OCI-LY1 (cell line): ENCODE measurements around the gene RASL11B.

ENCODE experiments used
- H2AFZ ChIP-seq: fragments of 200-600 bp; sonication (generic), shearing (Covaris generic); 2 replicates; pipeline ENCODE4 v1.6.0; 2014; ENCODE audit warnings: antibody characterized with exemption, mild to moderate bottlenecking, low read length
- H3F3A ChIP-seq: fragments of 200-600 bp; sonication (generic), shearing (Covaris generic); 2 replicates; pipeline ENCODE4 v1.6.0; 2014; ENCODE audit warnings: mild to moderate bottlenecking, antibody characterized with exemption, low read length, moderate library complexity; ENCODE audit not compliant: insufficient read depth
- H3K27ac ChIP-seq: fragments of 200-600 bp; sonication (generic); 2 replicates; pipeline ENCODE4 v1.5.1; 2014; ENCODE audit warnings: low read length, mixed run types, mild to moderate bottlenecking, low read depth; ENCODE audit not compliant: poor library complexity, severe bottlenecking
- H3K27me3 ChIP-seq: fragments of 200-600 bp; sonication (generic); 2 replicates; pipeline ENCODE4 v1.6.0; 2014; ENCODE audit warnings: antibody characterized with exemption, mild to moderate bottlenecking, low read length, moderate library complexity; ENCODE audit not compliant: insufficient read depth
- H3K36me3 ChIP-seq: fragments of 200-600 bp; sonication (generic); 2 replicates; pipeline ENCODE4 v1.6.1; 2014; ENCODE audit warnings: mild to moderate bottlenecking, antibody characterized with exemption, low read length, moderate library complexity, mixed read lengths; ENCODE audit not compliant: insufficient read depth
- H3K4me1 ChIP-seq: fragments of 200-600 bp; sonication (generic); 2 replicates; pipeline ENCODE4 v1.5.1; 2014; ENCODE audit warnings: mild to moderate bottlenecking, low read length, moderate library complexity; ENCODE audit not compliant: insufficient read depth, severe bottlenecking
- H3K4me2 ChIP-seq: fragments of 200-600 bp; sonication (generic), shearing (Covaris generic); 2 replicates; pipeline ENCODE4 v1.6.1; 2014; ENCODE audit warnings: low read length
- H3K4me3 ChIP-seq: fragments of 200-600 bp; sonication (generic); 2 replicates; pipeline ENCODE4 v1.5.1; 2014; ENCODE audit warnings: low read length, low read depth, mild to moderate bottlenecking, mixed read lengths; ENCODE audit not compliant: poor library complexity, severe bottlenecking
- H3K79me2 ChIP-seq: fragments of 200-600 bp; shearing (Covaris generic); 2 replicates; pipeline ENCODE4 v1.6.1; 2016; ENCODE audit warnings: mixed run types, low read length, mixed read lengths; ENCODE audit not compliant: insufficient read depth
- H3K9ac ChIP-seq: fragments of 200-600 bp; sonication (generic), shearing (Covaris generic); 2 replicates; pipeline ENCODE4 v1.6.1; 2014; ENCODE audit warnings: mild to moderate bottlenecking, low read length, mixed read lengths
- H3K9me2 ChIP-seq: fragments of 200-600 bp; sonication (generic), shearing (Covaris generic); 2 replicates; pipeline ENCODE4 v1.6.1; 2014; ENCODE audit warnings: low read depth, mild to moderate bottlenecking, low read length, mixed read lengths
- H3K9me3 ChIP-seq: fragments of 200-600 bp; shearing (Covaris generic); 2 replicates; pipeline ENCODE4 v1.6.1; 2014; ENCODE audit warnings: low read length, mixed read lengths
- H4K20me1 ChIP-seq: fragments of 200-600 bp; sonication (generic), shearing (Covaris generic); 2 replicates; pipeline ENCODE4 v1.6.0; 2016; ENCODE audit warnings: mild to moderate bottlenecking, low read length; ENCODE audit not compliant: insufficient read depth
- CTCF ChIP-seq: fragments of 200-600 bp; sonication (generic), shearing (Covaris generic); IDR thresholded peaks from 2 replicates; pipeline ENCODE4 v1.5.1; 2017; ENCODE audit warnings: mild to moderate bottlenecking, antibody characterized with exemption, low read length, moderate library complexity, mixed read lengths
- EZH2 ChIP-seq: fragments of 200-600 bp; sonication (generic), shearing (Covaris generic); IDR thresholded peaks from 2 replicates; pipeline ENCODE4 v1.8.0; 2017; ENCODE audit warnings: borderline replicate concordance, mixed run types, mild to moderate bottlenecking, antibody characterized with exemption, low read length, moderate library complexity, mixed read lengths

RASL11B gene

DNA sequence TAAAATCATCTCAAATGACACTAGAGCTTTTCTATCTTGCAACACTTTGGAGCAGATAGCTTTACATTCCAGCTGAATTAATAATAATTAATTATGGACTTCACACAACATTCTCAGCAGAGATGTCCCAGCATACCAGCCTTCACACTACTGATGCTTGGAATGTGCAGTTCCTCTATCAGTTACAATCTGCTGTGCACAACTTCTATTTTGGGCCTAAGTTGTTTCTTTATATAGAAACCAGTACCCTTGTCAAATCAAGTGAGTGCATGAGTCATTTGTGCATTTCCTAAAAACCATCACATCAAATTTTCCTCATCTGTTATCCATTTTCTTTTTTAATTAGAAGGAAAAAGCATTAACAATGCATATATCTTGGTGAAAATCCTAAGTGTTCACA lies 8.8 kb upstream of the RASL11B start:
- Histone ChIP-seq H3K36me3 (no peaks in the 10 kb centered on the region), H3K9me2 (no peaks in the 10 kb centered on the region), H3K9ac (no peak overlapping the region), H3K27ac (no peak overlapping the region), H3F3A (no peaks in the 10 kb centered on the region), H3K27me3 (no peaks in the 10 kb centered on the region), H3K4me3 (no peak overlapping the region), H3K79me2 (no peaks in the 10 kb centered on the region), H3K4me1 (no peaks in the 10 kb centered on the region), H3K9me3 (no peaks in the 10 kb centered on the region), H3K4me2 (no peak overlapping the region), H2AFZ (no peak overlapping the region), H4K20me1 (no peaks in the 10 kb centered on the region)
- TF ChIP-seq CTCF: no peak
- TF ChIP-seq EZH2: no peak

DNA sequence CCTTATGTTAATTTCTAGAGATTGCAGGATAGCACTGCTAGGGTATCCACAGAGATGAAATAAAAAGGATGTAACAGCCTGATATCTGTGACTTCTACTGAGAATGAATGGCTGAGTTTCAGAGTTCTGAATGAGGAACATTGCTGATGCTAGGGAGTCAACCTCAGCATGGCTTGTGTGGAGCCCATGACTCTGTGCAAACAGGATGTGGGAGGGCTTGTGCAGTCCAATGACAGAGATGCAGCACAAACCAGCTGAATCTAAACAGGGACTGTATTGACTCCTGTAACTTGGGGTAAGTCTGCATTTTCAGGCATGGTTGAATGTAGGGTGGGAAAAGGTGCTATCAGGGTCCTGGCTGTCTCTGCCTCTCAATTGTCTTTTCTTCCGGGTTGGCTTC lies 5.3 kb upstream of the RASL11B start:
- Histone ChIP-seq H3F3A (no peaks in the 10 kb centered on the region), H3K27ac (no peak overlapping the region), H3K9me3 (no peaks in the 10 kb centered on the region), H3K9me2 (no peaks in the 10 kb centered on the region), H3K9ac (no peak overlapping the region), H4K20me1 (no peaks in the 10 kb centered on the region), H3K4me3 (no peak overlapping the region), H3K4me1 (peaks cover 5% of the 10 kb centered on the region), H3K4me2 (no peak overlapping the region), H3K36me3 (no peaks in the 10 kb centered on the region), H3K27me3 (no peaks in the 10 kb centered on the region), H2AFZ (no peak overlapping the region), H3K79me2 (no peaks in the 10 kb centered on the region)
- TF ChIP-seq EZH2 (no peak), CTCF (no peak)

DNA sequence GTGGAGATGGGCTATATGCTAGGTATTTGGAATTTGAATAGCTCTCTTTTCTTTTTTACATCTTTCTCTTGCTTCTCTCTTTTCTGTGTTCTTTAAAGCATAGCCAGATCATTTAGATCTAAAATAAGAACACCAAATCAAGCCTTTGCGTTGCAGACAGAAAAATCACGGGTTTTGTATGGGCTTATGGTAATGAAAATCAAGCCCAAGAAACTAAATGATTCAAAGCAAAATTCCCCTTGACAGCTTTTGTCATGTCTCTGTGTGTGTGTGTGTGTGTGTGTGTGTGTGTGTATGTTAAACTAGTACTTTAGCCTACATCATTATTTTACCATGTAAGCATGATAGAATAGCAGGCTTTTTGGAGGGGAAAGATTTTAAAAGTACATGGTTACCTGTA lies 1.8 kb upstream of the RASL11B start:
- Histone ChIP-seq H3K9ac (no peak overlapping the region), H3K4me3 (no peak overlapping the region), H3K9me3 (no peaks in the 10 kb centered on the region), H3K36me3 (no peaks in the 10 kb centered on the region), H3K4me2 (no peak overlapping the region), H3K4me1 (peaks cover 11% of the 10 kb centered on the region), H3K27ac (no peak overlapping the region), H3K79me2 (no peaks in the 10 kb centered on the region), H3K27me3 (no peaks in the 10 kb centered on the region), H4K20me1 (no peaks in the 10 kb centered on the region), H2AFZ (no peak overlapping the region), H3F3A (no peaks in the 10 kb centered on the region), H3K9me2 (no peaks in the 10 kb centered on the region)
- TF ChIP-seq EZH2 (no peak), CTCF (no peak)
